CD4-positive, alpha-beta T cell treated with Interleukin-1 beta for 1 hour (primary cell): ENCODE measurements around the gene FOXJ1.

Source experiments
- DNase-seq, 2 donors: peaks; one replicate each; pipeline ENCODE4 v3.0.0-alpha.2; 2020 to 2022

The FOXJ1 gene

DNA sequence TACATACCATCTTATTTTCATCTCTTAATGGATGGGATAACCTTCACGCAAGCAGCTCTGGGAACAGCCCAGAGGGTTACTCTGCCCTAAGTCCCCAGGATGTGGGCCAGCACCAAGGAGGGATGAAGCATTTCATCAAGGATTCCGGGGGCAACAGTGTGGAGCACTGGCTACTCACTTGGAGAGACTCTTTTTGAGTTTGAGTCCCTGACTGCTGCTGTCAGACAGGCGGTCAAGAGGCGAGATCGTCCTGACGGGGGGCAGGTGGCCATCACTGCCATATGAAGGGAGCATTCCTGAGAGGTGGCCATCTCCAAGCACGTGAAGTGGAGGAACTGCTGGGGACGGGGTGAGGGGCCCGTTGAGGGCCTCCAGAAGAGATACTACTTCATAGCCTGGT lies 18.1 kb upstream of the FOXJ1 start:
- DNase-seq: no peak

DNA sequence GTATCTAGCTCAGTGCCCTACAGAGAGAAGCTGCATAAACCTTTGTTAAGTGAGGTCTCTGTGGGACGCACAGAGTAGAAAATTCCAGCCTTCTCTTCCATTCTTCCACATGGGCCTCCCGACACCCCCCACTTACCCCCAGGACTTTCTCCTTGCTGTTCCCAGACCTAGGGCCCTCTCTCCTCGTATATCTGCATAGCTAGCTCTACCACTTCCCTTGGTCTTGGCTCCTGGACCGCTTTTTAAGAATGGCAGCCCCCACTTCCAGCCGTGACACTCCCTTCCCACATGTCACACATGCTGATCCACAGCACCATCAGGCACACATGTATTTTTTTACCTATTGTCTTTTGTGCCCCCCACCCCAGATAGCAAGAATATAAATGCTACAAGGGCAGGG lies 16.7 kb upstream of the FOXJ1 start:
- no peak for DNase-seq

DNA sequence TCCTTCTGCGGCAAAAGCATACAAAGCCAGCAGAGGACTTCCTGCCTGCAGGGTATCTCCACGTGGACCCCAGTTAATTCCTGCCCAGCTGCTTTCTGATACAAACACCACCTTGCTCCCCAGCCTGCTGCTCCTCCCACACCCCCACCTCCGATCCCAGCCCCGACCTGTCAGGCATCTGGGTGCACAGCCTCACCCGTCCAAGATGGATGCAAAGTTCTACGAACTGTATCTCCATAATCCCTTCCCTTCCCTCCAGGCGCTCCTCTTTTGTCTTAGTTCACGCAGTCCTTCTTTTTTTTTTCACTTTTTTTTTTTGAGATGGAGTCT lies 15.6 kb upstream of the FOXJ1 start:
- DNase-seq: no peak

DNA sequence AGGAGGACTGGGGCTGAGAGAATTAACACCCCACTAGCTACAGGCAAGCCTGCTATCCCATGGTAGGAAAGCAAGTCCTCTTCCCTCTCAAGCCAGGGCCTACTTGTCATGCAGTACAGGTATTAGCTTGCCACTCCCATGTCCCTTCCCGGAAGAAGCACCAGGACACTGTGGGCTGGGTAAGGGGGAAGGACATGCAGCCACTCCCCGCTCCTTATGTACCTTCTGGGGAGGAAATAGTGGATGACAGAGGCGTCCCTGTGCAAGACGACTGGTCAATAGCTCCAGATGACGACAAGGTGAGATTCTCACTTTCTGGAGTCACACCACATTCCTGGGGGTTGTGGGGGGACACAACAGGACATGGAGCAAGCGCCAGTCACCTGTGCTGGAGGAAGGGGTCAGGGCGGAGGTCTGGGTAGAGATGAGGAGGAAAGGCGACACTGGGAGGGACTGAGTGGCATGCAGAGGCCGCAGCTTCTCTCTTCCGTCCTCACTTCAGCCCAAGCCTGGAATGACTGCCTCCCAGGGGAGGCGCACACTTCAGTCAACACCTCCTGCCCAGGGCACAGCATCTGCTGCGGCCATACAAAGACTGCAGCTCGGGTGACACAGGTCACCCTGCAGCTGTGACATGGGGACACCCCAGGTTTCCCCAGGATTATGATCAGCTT lies 15.1 kb upstream of the FOXJ1 start:
- no peak for DNase-seq

DNA sequence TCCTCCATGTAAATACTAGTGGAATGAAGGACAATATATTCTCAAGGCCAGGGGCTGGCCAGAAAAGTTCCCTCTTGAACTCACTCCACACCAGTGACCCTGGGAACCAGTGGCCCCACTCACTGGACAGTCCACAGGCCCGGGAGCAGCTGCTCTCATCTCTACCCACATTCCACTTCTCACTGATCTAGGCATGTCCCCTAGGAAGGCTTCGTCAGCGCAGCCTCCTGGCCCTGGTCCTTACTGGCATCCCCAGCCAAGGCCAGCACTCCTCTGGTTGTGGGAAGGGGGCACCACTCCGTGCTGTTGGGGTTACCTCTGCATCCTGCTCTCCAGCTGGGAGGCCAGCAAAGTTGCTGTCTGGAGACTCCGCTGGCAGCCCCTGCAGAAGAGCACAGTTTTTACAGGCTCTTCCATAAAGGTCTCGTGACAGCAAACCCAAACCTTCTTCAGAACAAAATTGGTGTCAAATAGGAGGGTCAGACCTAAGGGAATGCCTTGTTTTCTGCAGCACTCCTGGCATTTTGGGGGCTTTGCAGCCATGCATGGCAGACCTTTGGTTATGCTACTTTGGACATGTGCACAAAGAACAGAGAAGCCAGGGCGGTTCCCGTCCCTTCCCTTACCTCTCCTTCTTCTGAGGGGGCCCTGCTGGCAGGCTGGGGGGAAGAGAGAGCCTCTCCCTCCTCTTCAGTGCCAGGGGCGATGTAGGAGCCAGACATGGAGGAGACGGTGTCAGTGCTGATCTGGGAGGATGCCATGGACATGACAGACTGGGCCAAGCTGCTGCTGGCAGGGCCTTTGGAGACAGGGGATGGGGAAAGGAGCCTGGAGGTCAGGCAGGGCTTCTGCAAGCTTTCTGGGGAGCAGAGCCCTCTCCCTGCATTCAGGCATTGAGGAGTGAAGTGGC lies 14.1 kb upstream of the FOXJ1 start:
- no peak for DNase-seq

DNA sequence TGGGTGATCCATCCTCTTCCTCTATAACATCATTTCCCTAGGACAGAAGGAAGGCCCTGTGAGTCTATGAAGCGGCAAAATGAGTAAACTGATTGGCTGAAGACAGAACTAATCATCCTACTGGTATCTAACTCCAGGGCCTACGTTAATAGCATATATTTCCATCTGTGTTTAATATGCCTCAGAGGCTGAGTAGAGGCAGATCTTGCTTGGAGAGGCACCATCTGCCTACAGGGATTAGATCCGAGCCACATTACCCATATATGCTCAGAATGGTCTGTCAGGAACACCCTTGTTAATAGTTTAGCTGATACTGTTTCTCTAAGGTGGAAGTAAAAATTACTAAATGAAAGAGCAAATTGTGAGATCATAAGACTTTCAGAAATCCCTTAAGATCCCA lies 13.2 kb upstream of the FOXJ1 start:
- no peak for DNase-seq

DNA sequence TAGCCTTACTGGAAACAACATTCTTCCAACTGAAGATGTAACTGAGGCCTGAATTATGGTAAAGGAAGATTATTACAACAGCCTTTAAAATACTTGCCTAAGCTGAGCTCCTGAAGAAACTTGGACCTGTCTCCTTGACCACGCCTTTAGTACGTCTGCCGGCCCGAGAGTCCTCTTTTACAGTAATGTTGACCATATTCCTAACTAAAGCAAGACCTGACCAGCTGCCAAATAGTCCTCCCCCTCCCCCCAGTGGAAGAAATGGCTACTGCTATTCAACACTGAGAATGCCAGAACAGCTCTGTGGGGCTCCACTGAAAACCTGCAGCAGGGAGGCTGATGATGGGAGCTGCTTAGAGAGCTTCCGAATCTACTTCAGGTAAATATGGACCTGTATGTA lies 12.6 kb upstream of the FOXJ1 start:
- no peak for DNase-seq

DNA sequence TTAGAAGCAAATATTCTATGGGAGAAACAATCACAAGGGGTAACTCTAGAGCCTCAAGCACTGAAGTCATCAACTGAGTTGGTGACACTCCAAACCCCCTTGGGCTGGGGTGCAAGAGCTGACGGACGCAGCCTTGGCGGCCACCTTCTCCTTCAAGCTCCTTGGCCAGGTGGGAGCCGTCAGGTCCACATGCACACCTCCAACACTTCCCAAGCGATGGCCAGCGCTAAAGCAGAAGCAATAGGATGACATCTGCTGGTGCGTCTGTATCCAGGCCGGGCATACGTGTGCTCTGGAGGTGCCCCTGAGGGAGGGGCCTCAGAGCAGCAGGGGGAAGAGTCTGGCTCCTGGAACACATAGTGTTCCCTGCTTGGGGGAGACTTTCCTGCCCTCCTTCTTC lies 12.2 kb upstream of the FOXJ1 start:
- DNase-seq: no peak

DNA sequence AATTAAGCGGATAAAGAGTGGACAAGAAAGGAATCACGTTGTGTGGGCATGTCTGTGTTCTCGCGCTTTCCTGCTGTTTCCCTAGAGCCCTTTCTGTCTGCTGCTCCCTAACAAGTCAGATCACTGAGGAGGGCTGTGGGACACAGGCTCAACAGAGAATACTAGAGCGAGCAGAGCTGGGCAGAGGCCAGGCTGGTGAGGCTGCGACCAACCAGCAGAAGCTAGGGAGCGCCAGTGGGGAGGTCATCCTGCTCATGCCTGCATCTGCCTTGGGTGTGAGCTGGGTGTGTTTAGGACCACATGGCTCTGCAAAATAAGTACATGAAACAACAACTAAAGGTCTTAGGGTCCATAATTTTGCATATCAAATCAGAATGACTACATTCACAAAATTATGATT lies 11.5 kb upstream of the FOXJ1 start:
- no peak for DNase-seq

DNA sequence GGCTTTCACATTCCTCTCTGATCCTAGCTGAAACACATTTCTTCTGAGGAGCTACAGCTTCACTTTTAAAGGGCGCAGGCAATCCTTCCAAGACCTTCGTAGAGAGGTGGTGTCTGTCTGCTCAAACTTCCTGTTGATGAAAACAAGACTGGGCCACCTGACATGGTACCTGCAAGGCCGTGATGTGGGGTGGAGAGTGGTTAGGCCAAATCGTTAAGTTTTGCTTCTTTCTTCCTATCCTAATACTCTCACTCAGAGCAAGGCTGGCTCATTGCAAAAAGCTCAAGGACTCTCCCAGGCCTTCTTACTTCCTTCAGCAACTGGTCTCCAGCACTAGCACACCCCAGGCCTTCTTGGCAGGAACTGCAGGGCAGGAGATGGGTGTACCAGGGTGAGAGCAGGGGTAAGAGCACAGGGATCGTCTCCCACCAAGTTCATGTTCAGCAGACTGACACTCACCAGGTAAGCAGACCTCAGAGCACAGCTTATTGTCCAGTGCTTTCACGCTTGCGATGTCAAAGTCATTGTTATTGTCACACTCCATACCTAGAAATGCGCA lies 10.9 kb upstream of the FOXJ1 start:
- DNase-seq: peak; percentile 39 to 49

DNA sequence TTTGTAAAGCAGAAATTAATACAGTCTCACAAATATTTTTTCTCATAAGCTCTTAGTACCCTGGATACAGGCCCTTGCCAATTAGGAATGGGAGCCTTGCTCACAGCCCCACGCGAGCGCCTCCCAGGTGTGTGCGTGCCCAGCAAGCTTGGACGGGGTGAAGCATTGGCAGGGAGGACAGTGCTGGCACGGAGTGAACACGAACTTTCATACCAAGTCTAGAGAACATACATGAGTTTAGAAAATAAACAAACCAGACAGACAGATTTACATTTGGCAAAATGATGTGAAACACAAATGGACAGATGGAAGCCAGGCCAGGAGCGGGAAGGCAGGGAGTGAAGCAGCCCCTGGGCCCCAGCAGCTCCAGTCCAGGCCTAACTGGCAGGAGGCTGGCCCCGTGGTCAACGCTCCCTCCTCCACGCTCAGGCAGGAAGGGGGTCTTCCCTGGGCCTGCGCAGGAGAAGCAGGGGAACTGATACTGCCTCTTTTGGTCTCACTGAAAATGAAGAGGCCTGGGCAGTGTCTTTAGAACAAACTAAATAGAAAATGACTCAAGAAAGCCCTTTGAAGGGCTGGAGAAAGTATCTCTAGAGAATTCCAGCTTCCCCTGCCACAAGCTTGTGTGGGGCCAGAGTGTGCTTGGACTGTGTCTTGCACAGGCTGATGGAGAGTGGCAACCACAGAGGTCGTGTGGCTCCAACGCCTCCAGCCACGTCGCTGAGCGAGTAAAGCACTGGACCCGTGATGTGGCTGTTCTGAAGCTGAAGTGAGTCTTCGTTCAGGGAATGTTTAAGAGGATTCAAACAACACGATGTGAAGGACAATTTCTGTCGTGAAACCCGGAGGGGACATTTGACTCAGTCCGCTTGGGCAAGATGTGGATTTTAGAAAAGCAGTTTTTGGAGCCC lies 9.9 kb upstream of the FOXJ1 start:
- no peak for DNase-seq

DNA sequence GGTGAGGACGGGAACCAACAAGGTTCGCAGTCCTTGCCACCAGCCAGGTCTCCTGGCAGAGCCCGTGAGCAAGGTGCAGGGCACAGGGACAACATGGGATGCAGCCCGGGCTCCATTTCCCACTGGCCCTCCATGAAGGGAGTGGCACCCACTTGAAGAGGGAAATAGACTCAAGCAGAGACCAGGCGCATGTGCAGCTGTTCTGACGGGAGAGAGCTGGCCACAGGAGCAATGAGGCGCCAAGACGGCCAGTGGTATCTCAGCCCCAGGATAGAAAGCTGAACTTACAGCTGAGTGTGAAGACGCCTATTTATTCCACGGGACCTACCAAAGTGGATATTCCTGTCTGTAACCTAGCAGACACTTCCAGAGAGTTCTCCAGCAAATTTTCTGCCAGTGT lies 8.2 kb upstream of the FOXJ1 start:
- DNase-seq: no peak

DNA sequence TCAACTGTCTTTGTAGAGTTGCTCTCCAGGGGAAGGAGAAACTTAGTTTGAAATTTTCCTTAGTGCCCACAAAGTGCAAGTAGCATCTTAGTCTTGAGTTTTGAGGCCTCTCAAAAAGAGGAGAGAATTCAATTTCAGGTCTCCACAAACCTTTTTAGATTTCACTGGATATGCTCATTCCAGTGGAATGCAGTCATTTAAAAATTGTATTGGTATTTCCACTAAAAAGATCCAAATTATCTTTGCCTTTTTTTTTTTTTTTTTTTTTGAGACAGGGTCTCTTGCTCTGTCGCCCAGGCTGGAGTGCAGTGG lies 6.9 kb upstream of the FOXJ1 start:
- DNase-seq: no peak

DNA sequence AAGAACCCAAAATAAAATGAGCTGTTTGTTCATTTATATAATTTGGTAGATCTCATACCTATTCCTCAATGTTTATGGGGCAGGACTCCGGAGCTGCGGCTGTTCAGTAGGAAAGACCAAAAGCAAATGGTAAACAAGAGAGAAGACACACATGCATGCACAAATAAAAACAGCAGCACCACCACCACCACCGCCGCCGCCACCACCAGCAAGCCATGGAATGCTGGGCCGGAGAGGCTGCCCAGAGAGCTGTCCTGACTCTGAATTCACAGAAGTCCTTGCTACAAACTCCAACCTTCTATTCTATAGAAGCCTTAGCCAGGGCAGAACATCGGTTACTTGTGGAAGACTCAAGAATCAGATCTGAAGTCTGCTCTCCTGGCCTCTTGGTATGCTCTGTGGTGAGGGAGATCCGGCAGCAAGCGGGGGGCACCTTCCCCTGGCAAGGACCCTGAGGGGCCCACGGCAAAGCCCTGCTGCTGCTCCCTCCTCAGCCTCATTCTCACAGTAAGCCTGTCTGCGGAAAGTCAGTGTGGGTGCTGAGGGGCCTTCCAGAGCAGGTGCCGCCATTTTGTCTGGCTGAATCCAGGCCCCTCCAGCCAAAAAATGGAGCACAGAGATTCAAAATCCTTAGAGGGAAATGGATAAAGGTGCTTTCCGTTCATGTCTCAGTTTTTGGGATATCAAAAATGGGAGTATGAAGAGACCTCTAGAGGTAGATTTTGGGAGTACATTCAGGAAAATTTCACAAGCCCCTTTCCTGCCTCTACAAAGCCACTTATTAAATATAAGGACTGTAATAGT lies 6.4 kb upstream of the FOXJ1 start:
- DNase-seq: no peak

DNA sequence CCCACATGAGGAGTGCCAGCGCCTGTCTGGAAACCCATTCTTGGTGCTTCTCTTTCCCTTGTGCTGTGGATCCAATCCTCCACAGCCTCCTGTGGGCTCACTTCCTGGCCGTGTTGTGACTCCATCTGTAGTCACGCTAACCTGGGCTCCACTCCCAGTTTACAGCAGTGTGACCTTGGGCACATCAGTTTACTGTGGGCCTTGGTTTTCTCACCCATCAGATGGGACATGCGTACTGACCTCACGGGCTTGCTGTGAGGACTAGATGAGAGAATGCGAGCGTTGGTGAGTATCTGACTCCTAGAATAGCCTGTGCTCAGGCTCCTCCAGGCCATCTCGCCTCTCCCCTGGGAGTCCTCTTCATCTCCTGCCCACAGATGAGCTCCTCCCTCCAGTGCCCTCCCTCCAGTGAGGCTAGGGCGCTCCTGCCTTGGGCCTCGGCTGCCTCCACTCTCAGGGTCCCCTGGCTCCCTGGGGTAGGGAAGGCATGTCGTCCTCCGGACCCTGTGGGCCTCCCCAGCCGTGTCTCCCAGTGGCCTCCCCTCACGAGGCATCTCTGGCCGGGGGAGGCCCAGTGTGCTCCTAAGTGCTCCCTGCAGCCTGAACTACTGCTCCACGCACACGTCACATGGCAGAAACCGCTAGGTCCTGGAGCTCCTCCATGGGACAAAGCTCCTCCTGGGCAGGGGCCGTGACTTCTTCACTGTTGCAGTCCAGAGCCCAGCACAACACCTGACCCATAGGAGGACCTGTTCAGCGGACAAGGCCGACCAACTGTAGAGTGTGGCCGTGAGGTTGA lies 5.2 kb upstream of the FOXJ1 start:
- no peak for DNase-seq

DNA sequence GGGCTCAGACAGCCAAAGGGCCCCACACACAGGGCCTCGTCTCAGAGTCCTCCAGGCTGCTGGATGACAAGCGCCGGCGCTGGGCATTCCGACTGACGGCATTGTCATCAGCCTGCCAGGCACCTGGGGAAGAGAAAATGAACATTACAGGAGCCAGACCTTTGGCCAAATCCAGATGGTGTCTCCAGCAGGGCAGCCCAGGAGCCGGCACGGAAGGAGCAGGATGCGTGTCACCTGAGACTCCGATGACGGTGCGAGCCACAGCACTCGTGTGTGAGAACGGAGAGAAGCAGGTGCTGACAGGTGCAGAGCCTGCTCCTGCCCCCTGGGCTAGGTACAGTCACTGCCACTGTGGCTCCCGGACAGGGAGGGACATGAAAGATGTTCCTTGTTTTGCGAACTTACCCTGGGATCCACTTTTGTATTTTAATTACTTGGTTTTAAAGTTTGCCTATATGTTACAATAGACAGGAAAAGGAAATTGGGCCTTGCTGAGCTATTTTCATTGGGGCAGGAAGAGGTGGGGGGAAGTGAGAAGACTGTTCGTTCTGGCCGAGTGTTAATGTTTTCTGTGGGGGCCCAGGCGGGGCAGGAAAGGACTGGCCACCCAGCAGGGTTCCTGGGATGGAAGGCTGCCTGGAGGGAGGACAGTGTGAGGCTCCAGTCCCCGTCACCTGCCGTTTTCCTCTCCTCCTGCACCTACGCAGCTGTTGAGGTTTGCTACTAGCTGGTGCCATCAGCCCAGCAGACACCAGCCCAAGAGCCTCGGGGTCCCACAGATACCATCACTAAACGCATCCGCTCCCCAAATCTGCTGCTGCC lies 4.4 kb upstream of the FOXJ1 start:
- peak; percentile 60 to 64 for DNase-seq

DNA sequence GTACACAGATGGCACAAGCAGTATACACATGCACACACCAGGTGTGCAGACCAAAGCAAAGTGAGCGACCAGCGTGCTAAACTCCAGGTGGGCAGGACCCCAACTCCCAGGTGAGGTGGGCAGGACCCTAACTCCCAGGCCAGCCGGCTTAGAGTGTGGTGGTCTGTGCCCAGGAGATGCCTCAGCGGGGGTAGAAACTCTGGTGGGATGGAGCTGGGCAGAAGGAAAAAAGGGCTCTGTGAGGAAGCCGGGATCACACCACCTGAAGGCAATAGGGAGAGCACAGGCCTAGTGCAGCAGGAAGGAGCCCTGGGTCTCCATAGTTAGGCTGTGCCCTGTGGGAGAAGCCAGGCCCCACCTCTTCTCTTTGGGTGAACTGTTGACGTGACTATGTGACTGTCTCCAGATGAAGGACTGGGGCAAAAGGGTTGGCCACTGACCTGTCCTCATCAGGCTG lies 1.6 kb upstream of the FOXJ1 start:
- no peak for DNase-seq

DNA sequence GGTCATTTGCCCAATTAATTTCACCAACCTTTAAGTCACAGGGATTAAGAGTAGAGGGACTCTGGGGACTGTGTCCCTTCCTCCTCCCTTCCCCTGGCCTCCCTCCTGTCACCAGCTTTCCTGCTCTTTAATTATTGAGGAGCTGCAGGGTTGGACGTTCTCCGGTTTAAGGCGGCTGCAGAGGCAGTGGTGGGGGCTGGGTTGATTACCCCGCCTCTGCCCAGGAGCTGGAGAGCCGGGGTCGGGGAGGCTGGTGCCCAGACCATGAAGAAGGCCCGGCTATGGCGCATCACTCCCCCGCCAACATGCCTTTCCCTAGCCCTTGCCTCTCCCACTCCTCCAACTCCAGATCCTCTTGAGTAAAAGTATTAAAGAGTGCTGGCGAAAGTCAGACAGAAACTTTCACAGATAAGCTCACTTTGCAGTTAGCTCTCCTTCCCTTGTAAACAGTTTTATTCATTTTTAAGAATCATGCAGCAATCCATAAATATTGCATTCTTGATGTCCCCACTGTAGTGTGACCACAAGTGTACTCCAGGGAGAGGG lies 1.1 kb upstream of the FOXJ1 start:
- no peak for DNase-seq

DNA sequence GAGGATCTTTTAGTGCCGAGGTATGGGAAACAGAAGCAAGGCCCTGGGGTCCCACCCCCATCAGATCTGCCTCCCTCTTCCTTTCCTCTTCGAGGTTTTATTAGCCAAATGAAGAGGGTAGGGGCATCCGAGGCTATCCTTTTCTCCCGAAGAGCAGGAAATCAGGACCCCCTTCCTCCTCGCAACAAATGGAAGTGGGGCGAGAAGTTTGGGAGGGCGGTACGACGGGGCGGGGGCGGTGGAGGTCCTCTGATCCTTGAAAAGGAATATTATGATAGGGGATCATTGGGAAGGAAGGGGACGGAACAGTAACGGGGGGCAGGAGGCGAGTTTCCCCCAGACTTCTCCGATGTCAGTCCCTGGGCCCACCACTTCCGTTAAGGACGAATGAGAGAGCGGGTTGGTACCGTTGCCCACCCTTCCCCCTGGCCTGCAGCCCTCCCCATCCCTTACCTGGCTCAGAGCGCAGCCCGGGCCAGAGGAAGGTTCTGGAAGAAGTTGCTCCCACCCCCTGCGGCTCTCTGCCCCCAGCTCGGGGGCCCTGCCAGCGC lies 309 bp downstream of the FOXJ1 start:
- DNase-seq: no peak
